Measurements from ENCODE around the gene ANKRD34C. TPM values are rescaled to one million over a fixed set of nuclear protein-coding genes. Genes with fewer than 3 reads are reported as not detected.

The ANKRD34C gene
- total and polyA plus RNA-seq, 2 experiments from 2014 or later = not detected

GRCh38 chr15:79299841-79300235 is 17.3 kb downstream of the ANKRD34C start:
- Histone ChIP-seq H3K27me3 (peaks cover 80% of the 10 kb centered on the region), H2AFZ (no peak overlapping the region), H4K20me1 (ENCODE audit: insufficient read depth, poor library complexity, severe bottlenecking) (no peaks in the 10 kb centered on the region), H3K9me2 (replicated peaks; ENCODE audit: insufficient read depth) (no peaks in the 10 kb centered on the region), H3K4me1 (ENCODE audit: insufficient read depth) (no peaks in the 10 kb centered on the region), H3K4me3 (no peak overlapping the region), H3K79me2 (no peaks in the 10 kb centered on the region), H3K36me3 (replicated peaks; ENCODE audit: insufficient read depth, low read depth) (no peaks in the 10 kb centered on the region), H3K27ac (no peak overlapping the region), H3K9me3 (ENCODE audit: low read depth) (no peaks in the 10 kb centered on the region), H3K4me2 (no peak overlapping the region)
- TF ChIP-seq CTCF (IDR thresholded peaks at IDR 0.05; ENCODE audit: poor library complexity) (no peak), EZH2phosphoT487 (IDR thresholded peaks at IDR 0.05; ENCODE audit: low read depth, severe bottlenecking, unreplicated experiment) (no peak), EZH2 (IDR thresholded peaks at IDR 0.05; ENCODE audit: borderline replicate concordance) (no peak)
- DNase-seq (ENCODE audit: low spot score) = no peak
- 60% methylated on average over 1 of the region's 1 CpG for WGBS (ENCODE audit: low lambda C conversion rate, missing lambda C conversion rate)

- H2AFZ ChIP-seq = no peak overlapping the region
- WGBS (ENCODE audit: low lambda C conversion rate, missing lambda C conversion rate) = 62% methylated on average over 4 of the region's 4 CpGs
These were observed 24.7 kb downstream of the ANKRD34C start for GRCh38 chr15:79307251-79307650.

GRCh38 chr15:79308874-79309273 is 26.4 kb downstream of the ANKRD34C start:
- H3K9me2 ChIP-seq (replicated peaks; ENCODE audit: insufficient read depth) = no peaks in the 10 kb centered on the region

More at GRCh38 chr15:79307251-79307650, 24.7 kb downstream of the ANKRD34C start:
- Histone ChIP-seq H3K9me3 (ENCODE audit: low read depth) (no peaks in the 10 kb centered on the region), H3K36me3 (replicated peaks; ENCODE audit: insufficient read depth, low read depth) (no peaks in the 10 kb centered on the region), H4K20me1 (ENCODE audit: insufficient read depth, poor library complexity, severe bottlenecking) (no peaks in the 10 kb centered on the region), H3K79me2 (peaks cover 10% of the 10 kb centered on the region), H3K4me2 (no peak overlapping the region), H3K4me3 (no peak overlapping the region), H3K4me1 (ENCODE audit: insufficient read depth) (peaks cover 9% of the 10 kb centered on the region), H3K27ac (no peak overlapping the region), H3K27me3 (peaks cover 69% of the 10 kb centered on the region), H3K9me2 (replicated peaks; ENCODE audit: insufficient read depth) (no peaks in the 10 kb centered on the region)
- no peak for TF ChIP-seq EZH2 (IDR thresholded peaks at IDR 0.05; ENCODE audit: borderline replicate concordance)
- TF ChIP-seq EZH2phosphoT487 (IDR thresholded peaks at IDR 0.05; ENCODE audit: low read depth, severe bottlenecking, unreplicated experiment) = no peak
- TF ChIP-seq CTCF (IDR thresholded peaks at IDR 0.05; ENCODE audit: poor library complexity) = no peak
- no peak for DNase-seq (ENCODE audit: low spot score)

More at GRCh38 chr15:79308874-79309273, 26.4 kb downstream of the ANKRD34C start:
- peaks cover 10% of the 10 kb centered on the region for H3K4me1 ChIP-seq (ENCODE audit: insufficient read depth)
- no peak overlapping the region for H3K4me2 ChIP-seq
- H2AFZ ChIP-seq = no peak overlapping the region
- TF ChIP-seq CTCF (IDR thresholded peaks at IDR 0.05; ENCODE audit: poor library complexity) = no peak
- TF ChIP-seq EZH2phosphoT487 (IDR thresholded peaks at IDR 0.05; ENCODE audit: low read depth, severe bottlenecking, unreplicated experiment) = no peak
- TF ChIP-seq EZH2 (IDR thresholded peaks at IDR 0.05; ENCODE audit: borderline replicate concordance) = no peak
- H3K4me3 ChIP-seq = no peak overlapping the region
- no peaks in the 10 kb centered on the region for H3K36me3 ChIP-seq (replicated peaks; ENCODE audit: insufficient read depth, low read depth)
- peaks cover 26% of the 10 kb centered on the region for H3K79me2 ChIP-seq
- DNase-seq (ENCODE audit: low spot score) = no peak
- H3K27ac ChIP-seq = no peak overlapping the region
- H3K9me3 ChIP-seq (ENCODE audit: low read depth) = no peaks in the 10 kb centered on the region
- peaks cover 53% of the 10 kb centered on the region for H3K27me3 ChIP-seq
- H4K20me1 ChIP-seq (ENCODE audit: insufficient read depth, poor library complexity, severe bottlenecking) = no peaks in the 10 kb centered on the region
- WGBS (ENCODE audit: low lambda C conversion rate, missing lambda C conversion rate) = 59% methylated on average over 2 of the region's 2 CpGs
